ENCODE results near the gene KCNAB1. TPM values are rescaled to one million over a fixed set of nuclear protein-coding genes. Genes with fewer than 3 reads are reported as not detected.

Gene KCNAB1
- polyA plus RNA-seq, 2 donors = 0.61 to 1.3 TPM

DNA sequence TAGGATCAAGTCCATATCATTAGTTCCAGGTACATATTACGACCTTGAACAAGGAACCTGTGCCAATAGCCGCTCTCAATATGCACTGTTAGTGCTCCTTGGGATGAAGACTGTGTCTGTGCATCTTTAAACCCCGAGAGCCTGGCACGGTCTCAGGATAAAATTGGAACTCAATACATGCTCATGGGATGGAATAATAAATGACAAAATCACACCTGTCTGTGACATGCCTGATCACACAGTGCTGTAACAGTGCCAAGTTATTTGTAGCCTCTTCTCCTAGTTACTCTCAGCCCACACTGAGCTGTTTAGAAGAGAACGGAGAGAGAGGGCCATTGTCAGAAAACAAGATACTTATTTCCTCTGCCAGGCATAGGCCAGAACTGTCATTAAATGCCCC lies 352.3 kb downstream of the KCNAB1 start:
- H3K4me3 ChIP-seq (ENCODE audit: low read depth in 1 of 2, low read length in 2 of 2) = no peak overlapping the region
- WGBS, 2 donors = 70 to 71% methylated on average over 5 of the region's 5 CpGs
- H3K36me3 ChIP-seq (ENCODE audit: control insufficient read depth in 2 of 2, insufficient read depth in 2 of 2, low read length in 1 of 2) = no peaks in the 10 kb centered on the region
- H3K27ac ChIP-seq (ENCODE audit: low read depth in 2 of 2, low read length in 1 of 2) = no peak overlapping the region
- no peaks in the 10 kb centered on the region for H3K9me3 ChIP-seq (ENCODE audit: control insufficient read depth in 2 of 2, insufficient read depth in 1 of 2, low read depth in 1 of 2, low read length in 1 of 2)
- no peaks in the 10 kb centered on the region for H3K27me3 ChIP-seq (ENCODE audit: control insufficient read depth in 1 of 2, insufficient read depth in 2 of 2, low read length in 2 of 2)
- no peaks in the 10 kb centered on the region for H3K4me1 ChIP-seq (ENCODE audit: control insufficient read depth in 2 of 2, insufficient read depth in 2 of 2, low read length in 1 of 2)

DNA sequence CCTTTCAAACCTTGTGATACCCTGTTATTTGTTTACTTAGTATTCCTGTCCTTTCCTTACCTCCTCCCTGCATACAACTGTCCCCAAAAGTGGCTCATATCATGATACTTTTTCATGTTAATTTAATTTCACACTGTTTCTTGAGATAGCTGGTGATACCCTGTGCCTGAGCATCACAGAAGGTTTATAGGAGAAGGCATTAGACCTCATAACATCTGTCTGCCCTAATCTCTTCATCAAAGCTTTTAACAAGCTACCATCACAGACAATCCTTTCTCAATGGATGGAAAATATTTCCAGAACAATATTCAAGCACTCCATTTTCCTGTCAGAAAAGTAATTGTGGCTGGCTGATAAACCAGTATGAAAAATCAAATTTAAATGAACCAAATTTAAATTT lies 353.0 kb downstream of the KCNAB1 start:
- H3K9me3 ChIP-seq (ENCODE audit: control insufficient read depth in 2 of 2, insufficient read depth in 1 of 2, low read depth in 1 of 2, low read length in 1 of 2) = no peaks in the 10 kb centered on the region
- H3K4me3 ChIP-seq (ENCODE audit: low read depth in 1 of 2, low read length in 2 of 2) = no peak overlapping the region
- H3K36me3 ChIP-seq (ENCODE audit: control insufficient read depth in 2 of 2, insufficient read depth in 2 of 2, low read length in 1 of 2) = no peaks in the 10 kb centered on the region
- H3K4me1 ChIP-seq (ENCODE audit: control insufficient read depth in 2 of 2, insufficient read depth in 2 of 2, low read length in 1 of 2) = no peaks in the 10 kb centered on the region
- no peaks in the 10 kb centered on the region for H3K27me3 ChIP-seq (ENCODE audit: control insufficient read depth in 1 of 2, insufficient read depth in 2 of 2, low read length in 2 of 2)
- no peak overlapping the region for H3K27ac ChIP-seq (ENCODE audit: low read depth in 2 of 2, low read length in 1 of 2)

DNA sequence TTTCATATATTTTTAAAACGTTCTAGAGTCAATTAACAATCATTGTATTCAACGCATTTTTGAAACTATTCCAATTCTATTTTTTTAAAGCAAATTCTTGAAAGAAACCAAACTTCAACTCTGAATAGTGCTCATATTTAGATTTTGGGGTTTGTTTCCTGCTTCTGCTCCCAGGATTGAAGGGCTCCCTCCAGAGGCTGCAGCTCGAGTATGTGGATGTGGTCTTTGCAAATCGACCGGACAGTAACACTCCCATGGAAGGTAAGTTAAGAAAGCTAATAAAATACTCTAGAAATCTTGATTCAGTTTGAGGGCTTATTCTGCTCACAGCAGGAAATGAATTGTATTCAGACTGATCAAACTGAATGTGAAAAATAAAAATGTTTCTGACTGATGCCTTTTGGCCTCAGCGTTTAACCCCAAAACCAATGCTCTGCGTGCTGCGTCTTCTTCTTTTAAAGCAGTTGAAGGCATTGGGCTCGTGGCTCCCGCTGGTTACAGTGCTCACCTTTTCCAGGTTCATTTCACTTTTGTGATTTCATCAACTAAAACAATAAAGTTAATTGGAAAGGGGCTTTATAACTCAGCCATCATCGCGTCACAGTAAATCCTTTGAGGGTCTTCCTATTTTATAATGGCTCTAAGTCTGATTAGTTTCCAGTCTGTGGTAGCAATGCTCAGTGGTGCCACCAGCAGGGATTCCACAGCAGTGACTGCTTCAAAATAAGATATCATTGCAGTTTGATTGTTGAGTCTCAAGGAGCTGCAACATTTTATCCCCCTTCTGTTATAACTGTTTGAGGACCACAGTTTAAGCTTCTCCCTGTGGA lies 354.4 kb downstream of the KCNAB1 start:
- no peak overlapping the region for H3K4me3 ChIP-seq (ENCODE audit: low read depth in 1 of 2, low read length in 2 of 2)
- H3K27ac ChIP-seq (ENCODE audit: low read depth in 2 of 2, low read length in 1 of 2) = no peak overlapping the region
- H3K36me3 ChIP-seq (ENCODE audit: control insufficient read depth in 2 of 2, insufficient read depth in 2 of 2, low read length in 1 of 2) = no peaks in the 10 kb centered on the region
- no peaks in the 10 kb centered on the region for H3K4me1 ChIP-seq (ENCODE audit: control insufficient read depth in 2 of 2, insufficient read depth in 2 of 2, low read length in 1 of 2)
- 53 to 65% methylated on average over 12 of the region's 12 CpGs for WGBS, 2 donors
- no peaks in the 10 kb centered on the region for H3K27me3 ChIP-seq (ENCODE audit: control insufficient read depth in 1 of 2, insufficient read depth in 2 of 2, low read length in 2 of 2)
- H3K9me3 ChIP-seq (ENCODE audit: control insufficient read depth in 2 of 2, insufficient read depth in 1 of 2, low read depth in 1 of 2, low read length in 1 of 2) = no peaks in the 10 kb centered on the region

DNA sequence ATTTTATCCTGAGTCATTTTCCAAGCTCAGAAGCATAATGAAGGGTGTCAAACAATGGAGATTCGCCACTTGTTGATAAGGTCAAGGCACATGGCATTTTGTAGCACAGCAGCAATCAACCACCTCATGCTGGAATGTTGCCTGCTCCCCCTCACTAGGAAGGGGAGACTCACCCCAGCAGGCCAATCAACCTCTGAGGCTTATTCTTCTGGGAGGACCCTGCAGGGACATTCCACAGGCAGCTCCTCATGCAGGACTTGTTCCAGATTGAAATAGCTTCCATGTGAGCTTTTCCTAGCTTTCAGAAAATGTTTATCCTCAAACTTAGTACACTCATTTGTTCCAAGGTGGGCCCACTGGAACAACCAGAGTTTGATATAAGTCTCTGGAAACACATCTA lies 356.9 kb downstream of the KCNAB1 start:
- no peaks in the 10 kb centered on the region for H3K27me3 ChIP-seq (ENCODE audit: control insufficient read depth in 1 of 2, insufficient read depth in 2 of 2, low read length in 2 of 2)
- WGBS, 2 donors = 80 to 93% methylated on average over 1 of the region's 1 CpG

DNA sequence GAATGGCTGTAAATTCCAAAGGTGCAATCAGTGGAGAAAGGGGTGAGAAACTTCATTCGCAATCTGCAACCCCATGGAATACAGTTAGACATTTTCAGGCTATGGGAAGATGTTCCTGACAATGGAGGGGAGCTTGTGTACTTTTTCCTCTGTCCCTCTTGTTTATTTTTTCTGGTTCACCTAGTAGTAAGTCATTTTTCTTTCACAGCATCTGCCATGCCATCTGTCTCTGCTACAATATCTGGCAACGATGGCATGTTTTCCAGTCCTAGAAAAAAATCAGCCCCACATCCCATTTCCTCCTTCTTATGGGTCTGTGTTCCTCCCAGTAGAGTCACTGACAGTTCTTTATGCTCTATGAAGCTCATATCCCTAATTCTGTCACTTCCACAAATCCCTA lies 358.5 kb downstream of the KCNAB1 start:
- no peaks in the 10 kb centered on the region for H3K9me3 ChIP-seq (ENCODE audit: control insufficient read depth in 2 of 2, insufficient read depth in 1 of 2, low read depth in 1 of 2, low read length in 1 of 2)
- H3K4me1 ChIP-seq (ENCODE audit: control insufficient read depth in 2 of 2, insufficient read depth in 2 of 2, low read length in 1 of 2) = no peaks in the 10 kb centered on the region
- no peak overlapping the region for H3K4me3 ChIP-seq (ENCODE audit: low read depth in 1 of 2, low read length in 2 of 2)
- H3K27me3 ChIP-seq (ENCODE audit: control insufficient read depth in 1 of 2, insufficient read depth in 2 of 2, low read length in 2 of 2) = no peaks in the 10 kb centered on the region
- H3K36me3 ChIP-seq (ENCODE audit: control insufficient read depth in 2 of 2, insufficient read depth in 2 of 2, low read length in 1 of 2) = no peaks in the 10 kb centered on the region
- 76 to 79% methylated on average over 2 of the region's 2 CpGs for WGBS, 2 donors
- H3K27ac ChIP-seq (ENCODE audit: low read depth in 2 of 2, low read length in 1 of 2) = no peak overlapping the region

More for the DNA sequence above, 356.9 kb downstream of the KCNAB1 start:
- Histone ChIP-seq H3K4me3 (ENCODE audit: low read depth in 1 of 2, low read length in 2 of 2) (no peak overlapping the region), H3K9me3 (ENCODE audit: control insufficient read depth in 2 of 2, insufficient read depth in 1 of 2, low read depth in 1 of 2, low read length in 1 of 2) (no peaks in the 10 kb centered on the region), H3K27ac (ENCODE audit: low read depth in 2 of 2, low read length in 1 of 2) (no peak overlapping the region), H3K36me3 (ENCODE audit: control insufficient read depth in 2 of 2, insufficient read depth in 2 of 2, low read length in 1 of 2) (no peaks in the 10 kb centered on the region), H3K4me1 (ENCODE audit: control insufficient read depth in 2 of 2, insufficient read depth in 2 of 2, low read length in 1 of 2) (no peaks in the 10 kb centered on the region)

DNA sequence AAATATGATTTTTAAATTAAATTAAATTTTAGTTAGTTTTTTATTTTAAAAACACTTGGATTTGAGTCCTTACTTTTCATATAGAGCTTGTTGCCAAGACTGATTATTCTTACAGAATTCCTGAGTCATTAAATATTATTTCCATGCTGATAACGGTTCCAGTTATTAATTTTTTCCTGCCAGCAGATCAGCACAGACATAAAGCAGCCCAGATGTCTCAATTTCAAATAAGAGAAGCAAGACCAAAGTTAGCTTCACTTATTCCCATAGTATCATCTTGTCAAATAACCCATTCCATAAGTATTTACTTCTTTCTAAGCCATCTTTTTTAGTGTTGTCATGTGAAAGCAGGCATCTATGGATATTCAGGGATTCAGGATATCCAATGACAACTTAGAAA lies 359.2 kb downstream of the KCNAB1 start:
- H3K4me1 ChIP-seq (ENCODE audit: control insufficient read depth in 2 of 2, insufficient read depth in 2 of 2, low read length in 1 of 2) = no peaks in the 10 kb centered on the region
- H3K36me3 ChIP-seq (ENCODE audit: control insufficient read depth in 2 of 2, insufficient read depth in 2 of 2, low read length in 1 of 2) = no peaks in the 10 kb centered on the region
- no peak overlapping the region for H3K4me3 ChIP-seq (ENCODE audit: low read depth in 1 of 2, low read length in 2 of 2)
- no peak overlapping the region for H3K27ac ChIP-seq (ENCODE audit: low read depth in 2 of 2, low read length in 1 of 2)
- H3K9me3 ChIP-seq (ENCODE audit: control insufficient read depth in 2 of 2, insufficient read depth in 1 of 2, low read depth in 1 of 2, low read length in 1 of 2) = no peaks in the 10 kb centered on the region
- 19 to 39% methylated on average over 1 of the region's 1 CpG for WGBS, 2 donors
- no peaks in the 10 kb centered on the region for H3K27me3 ChIP-seq (ENCODE audit: control insufficient read depth in 1 of 2, insufficient read depth in 2 of 2, low read length in 2 of 2)

DNA sequence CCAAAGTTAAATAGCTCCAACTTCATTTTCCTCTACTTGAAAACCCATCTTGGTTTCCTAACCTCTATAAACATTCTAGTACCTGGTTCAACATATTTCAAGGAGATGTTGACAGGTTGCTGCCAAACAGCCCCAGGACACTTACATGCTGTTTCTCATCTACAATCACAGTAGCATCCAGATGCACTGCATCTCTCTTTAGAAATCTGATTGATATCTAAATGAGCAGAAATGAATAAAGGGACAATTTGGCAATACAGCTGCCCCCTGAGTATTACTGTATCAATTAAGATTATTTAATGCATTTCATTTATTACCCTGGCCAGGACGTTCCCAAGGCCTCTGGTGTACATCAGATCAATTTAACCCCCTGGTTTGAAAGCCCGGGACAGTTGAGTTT lies 360.6 kb downstream of the KCNAB1 start:
- no peaks in the 10 kb centered on the region for H3K27me3 ChIP-seq (ENCODE audit: control insufficient read depth in 1 of 2, insufficient read depth in 2 of 2, low read length in 2 of 2)
- WGBS, 2 donors = 83 to 91% methylated on average over 2 of the region's 2 CpGs
- H3K36me3 ChIP-seq (ENCODE audit: control insufficient read depth in 2 of 2, insufficient read depth in 2 of 2, low read length in 1 of 2) = no peaks in the 10 kb centered on the region
- H3K27ac ChIP-seq (ENCODE audit: low read depth in 2 of 2, low read length in 1 of 2) = no peak overlapping the region
- H3K4me3 ChIP-seq (ENCODE audit: low read depth in 1 of 2, low read length in 2 of 2) = no peak overlapping the region
- no peaks in the 10 kb centered on the region for H3K9me3 ChIP-seq (ENCODE audit: control insufficient read depth in 2 of 2, insufficient read depth in 1 of 2, low read depth in 1 of 2, low read length in 1 of 2)
- H3K4me1 ChIP-seq (ENCODE audit: control insufficient read depth in 2 of 2, insufficient read depth in 2 of 2, low read length in 1 of 2) = no peaks in the 10 kb centered on the region

DNA sequence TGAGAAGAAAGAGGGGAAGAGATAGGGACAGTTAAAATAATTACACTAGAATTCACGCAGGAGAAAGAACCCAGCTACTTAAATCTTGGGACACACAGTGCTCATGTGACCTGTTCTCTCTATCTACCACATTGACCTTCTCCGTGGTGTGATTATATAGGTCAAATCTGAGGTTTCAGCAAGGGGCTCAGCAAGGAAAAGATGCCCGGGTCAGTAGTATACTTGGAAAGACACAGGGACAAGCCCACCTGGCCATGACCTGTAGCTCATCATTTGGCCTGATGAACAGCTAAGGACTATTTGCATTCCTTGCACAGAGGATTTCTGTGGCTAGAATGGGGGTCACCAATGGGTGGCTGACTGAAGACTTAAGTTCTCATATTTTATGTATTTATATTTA lies 362.6 kb downstream of the KCNAB1 start:
- H3K9me3 ChIP-seq (ENCODE audit: control insufficient read depth in 2 of 2, insufficient read depth in 1 of 2, low read depth in 1 of 2, low read length in 1 of 2) = no peaks in the 10 kb centered on the region
- H3K27ac ChIP-seq (ENCODE audit: low read depth in 2 of 2, low read length in 1 of 2) = peak overlapping the region in 1 of 2 donors; percentile 65
- WGBS, 2 donors = 92 to 93% methylated on average over 3 of the region's 3 CpGs
- no peaks in the 10 kb centered on the region for H3K4me1 ChIP-seq (ENCODE audit: control insufficient read depth in 2 of 2, insufficient read depth in 2 of 2, low read length in 1 of 2)
- no peak overlapping the region for H3K4me3 ChIP-seq (ENCODE audit: low read depth in 1 of 2, low read length in 2 of 2)
- no peaks in the 10 kb centered on the region for H3K27me3 ChIP-seq (ENCODE audit: control insufficient read depth in 1 of 2, insufficient read depth in 2 of 2, low read length in 2 of 2)
- H3K36me3 ChIP-seq (ENCODE audit: control insufficient read depth in 2 of 2, insufficient read depth in 2 of 2, low read length in 1 of 2) = no peaks in the 10 kb centered on the region

DNA sequence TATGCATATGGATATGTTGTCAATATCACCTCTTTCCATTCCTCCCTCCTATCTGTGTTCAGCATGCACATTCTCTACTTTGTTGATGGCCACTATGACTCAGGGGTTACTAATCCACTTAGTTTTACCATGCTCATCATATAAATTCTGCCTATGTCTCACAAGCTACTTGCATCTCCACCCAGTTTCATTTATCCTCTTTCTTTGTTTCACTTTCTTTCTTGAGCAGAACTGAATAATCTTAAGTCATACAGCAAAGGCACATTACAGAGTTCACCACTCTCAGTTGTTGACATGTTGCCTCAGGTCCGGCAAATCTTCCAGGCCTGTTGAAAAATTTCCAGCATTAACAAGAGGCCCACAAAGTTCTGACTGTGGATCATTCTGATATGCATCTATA lies 363.0 kb downstream of the KCNAB1 start:
- no peaks in the 10 kb centered on the region for H3K9me3 ChIP-seq (ENCODE audit: control insufficient read depth in 2 of 2, insufficient read depth in 1 of 2, low read depth in 1 of 2, low read length in 1 of 2)
- no peak overlapping the region for H3K4me3 ChIP-seq (ENCODE audit: low read depth in 1 of 2, low read length in 2 of 2)
- H3K27ac ChIP-seq (ENCODE audit: low read depth in 2 of 2, low read length in 1 of 2) = peak overlapping the region; percentile 60 to 65
- H3K4me1 ChIP-seq (ENCODE audit: control insufficient read depth in 2 of 2, insufficient read depth in 2 of 2, low read length in 1 of 2) = no peaks in the 10 kb centered on the region
- H3K36me3 ChIP-seq (ENCODE audit: control insufficient read depth in 2 of 2, insufficient read depth in 2 of 2, low read length in 1 of 2) = no peaks in the 10 kb centered on the region
- no peaks in the 10 kb centered on the region for H3K27me3 ChIP-seq (ENCODE audit: control insufficient read depth in 1 of 2, insufficient read depth in 2 of 2, low read length in 2 of 2)
- 18 to 24% methylated on average over 1 of the region's 1 CpG for WGBS, 2 donors

Data from esophagus (tissue), 2 donors.